Motor neuron (in vitro differentiated cells): ENCODE measurements around the gene C10orf71. TPM values are rescaled to one million over a fixed set of nuclear protein-coding genes. Genes with fewer than 3 reads are reported as not detected.

Experiments used
- ATAC-seq, 8 experiments: fragments of 200-7000 bp; cut with Tn5 transposase; replicated peaks in 6 of 8; 2 replicates each; pipeline ENCODE4 v1.8.0; 2021; ENCODE audit warnings: mild to moderate bottlenecking in 8 of 8, moderate library complexity in 8 of 8
- H3K27ac ChIP-seq, 2 donors: fragments of 250-450 bp; sonication (Bioruptor Pico); 2 replicates each; pipeline ENCODE4 v1.9.0; 2021; ENCODE audit warnings: antibody characterized with exemption in 2 of 2, mild to moderate bottlenecking in 2 of 2, moderate library complexity in 1 of 2
- H3K4me1 ChIP-seq, 2 donors: fragments of 250-450 bp; sonication (Bioruptor Pico); replicated peaks in 1 of 2; 2 replicates each; pipeline ENCODE4 v1.6.1; 2021; ENCODE audit warnings: antibody characterized with exemption in 2 of 2, mild to moderate bottlenecking in 2 of 2, moderate library complexity in 1 of 2
- H3K4me3 ChIP-seq, 5 donors: fragments of 250-450 bp; sonication (Bioruptor Pico); 2 replicates each; pipeline ENCODE4 v1.9.0; 2021; ENCODE audit warnings: antibody characterized with exemption in 5 of 5, mild to moderate bottlenecking in 5 of 5, moderate library complexity in 4 of 5
- WGBS, 10 experiments: fragments of 450-650 bp; shearing (Covaris generic); methylation state at CpG; one replicate each; pipeline ENCODE4 v1.0.0; 2022; 5-methylcytosine and 5-hydroxymethylcytosine counted together
- in situ Hi-C, 9 experiments: fragments of 400-800 bp; cut with MboI; loops; one replicate each; pipeline ENCODE4 v1.15.0; 2021; ENCODE audit warnings: low sequenced_read_pairs in 9 of 9, low pct_unique_long_range_greater_than_20kb in 2 of 9; ENCODE audit not compliant: unreplicated experiment in 9 of 9
- total RNA-seq, 8 experiments: library from RNA; unstranded; fragments of 300-600 nt; gene quantifications; 2 replicates each; pipeline versions ENCODE4 v1.2.3 to v1.2.4, GENCODE V29; 2022

Gene C10orf71
- total RNA-seq, 8 experiments from 2014 or later: 0.04 to 1.6 (median 0.22) TPM; not detected in 2

- in situ Hi-C loops: no loop called here
- Histone ChIP-seq H3K4me1 (no peaks in the 10 kb centered on the region), H3K27ac (no peak overlapping the region), H3K4me3 (no peak overlapping the region)
- no peak for ATAC-seq
- 33 to 100% (median 66%) methylated on average over 2 to 3 of the region's 3 CpGs; no CpG with 5 or more reads in 1 of the 10 experiments for WGBS, 10 experiments
Measured at GRCh38 chr10:49263591-49263990, 35.4 kb upstream of the C10orf71 start.

DNA sequence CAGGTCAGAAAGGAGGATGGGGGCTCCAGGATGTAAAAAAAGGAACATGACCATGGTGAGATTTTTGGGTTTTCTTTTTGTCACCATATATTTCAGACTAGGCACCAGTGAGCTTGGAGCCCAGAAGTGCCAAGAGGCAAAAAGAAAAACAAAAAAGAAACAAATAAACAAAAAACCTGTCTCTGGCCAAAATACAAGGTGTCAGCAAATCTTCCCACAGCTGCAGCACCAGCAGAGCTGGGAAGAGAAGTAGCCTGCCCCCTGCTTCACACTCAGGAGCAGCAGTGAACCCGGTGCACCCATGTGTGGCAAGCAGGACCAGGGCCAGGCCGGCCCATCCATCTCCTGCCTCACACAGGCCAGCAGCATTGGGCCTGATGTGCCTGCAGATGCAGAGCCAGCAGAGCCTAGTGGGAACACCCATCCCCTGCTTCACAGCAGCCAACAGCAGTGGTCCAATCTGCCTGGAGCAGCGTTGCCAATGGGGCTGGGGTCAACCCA, 34.7 kb upstream of the C10orf71 start:
- no peak overlapping the region for H3K27ac ChIP-seq
- no peak overlapping the region for H3K4me3 ChIP-seq
- H3K4me1 ChIP-seq: no peaks in the 10 kb centered on the region
- 83 to 100% (median 90%) methylated on average over 1 to 2 of the region's 3 CpGs; no CpG with 5 or more reads in 7 of the 10 experiments for WGBS, 10 experiments
- no peak for ATAC-seq
- in situ Hi-C loops: no loop called here

DNA sequence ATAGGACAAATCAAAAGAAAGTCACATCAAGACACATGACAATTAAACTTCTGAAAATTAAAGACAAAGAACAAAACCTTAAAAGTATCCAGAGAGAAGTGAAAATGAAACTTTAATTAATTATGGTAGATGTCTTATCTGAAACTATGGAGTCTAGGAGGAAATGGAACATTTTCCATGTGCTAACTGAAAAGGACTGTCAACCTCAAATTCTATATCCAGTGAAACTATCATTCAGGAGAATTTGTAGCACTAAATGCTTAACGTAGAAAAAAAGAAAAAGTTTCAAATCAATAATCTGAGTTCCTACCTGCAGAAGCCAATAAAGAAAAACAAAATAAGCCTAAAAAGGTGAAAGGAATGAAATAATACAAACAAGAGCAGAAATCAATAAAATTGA, 33.1 kb upstream of the C10orf71 start:
- H3K4me3 ChIP-seq: no peak overlapping the region
- no peak for ATAC-seq
- H3K27ac ChIP-seq: no peak overlapping the region
- in situ Hi-C loops: no loop called here
- no peaks in the 10 kb centered on the region for H3K4me1 ChIP-seq
- 10 to 100% (median 71%) methylated on average over 1 of the region's 1 CpG for WGBS, 10 experiments

DNA sequence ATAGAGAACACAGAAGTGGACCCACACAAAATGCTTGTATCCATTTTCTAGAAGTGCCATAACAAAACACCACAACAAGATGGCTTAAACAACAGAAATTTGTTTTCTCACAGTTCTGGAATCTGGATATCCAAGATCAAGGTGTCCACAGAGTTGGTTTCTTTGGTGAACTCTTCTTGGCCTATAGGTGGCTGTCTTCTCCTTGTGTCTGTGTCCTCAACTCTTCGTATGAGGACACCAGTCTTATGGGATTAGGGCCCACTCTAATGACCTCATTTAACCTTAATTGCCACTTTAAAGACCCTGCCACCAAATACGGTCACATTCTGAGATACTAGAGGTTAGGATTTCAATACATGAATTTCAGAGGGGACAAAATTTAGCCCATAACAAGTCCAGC, 30.8 kb upstream of the C10orf71 start:
- Histone ChIP-seq H3K4me3 (no peak overlapping the region), H3K27ac (no peak overlapping the region), H3K4me1 (no peaks in the 10 kb centered on the region)
- in situ Hi-C loops: no loop called here
- WGBS, 10 experiments: 14 to 90% (median 72%) methylated on average over 1 to 2 of the region's 2 CpGs; no CpG with 5 or more reads in 2 of the 10 experiments
- no peak for ATAC-seq

GRCh38 chr10:49269523-49269922, 29.4 kb upstream of the C10orf71 start:
- ATAC-seq: no peak
- no peak overlapping the region for H3K27ac ChIP-seq
- in situ Hi-C loops: no loop called here
- 60 to 83% (median 76%) methylated on average over 1 of the region's 1 CpG; no CpG with 5 or more reads in 6 of the 10 experiments for WGBS, 10 experiments
- no peaks in the 10 kb centered on the region for H3K4me1 ChIP-seq
- no peak overlapping the region for H3K4me3 ChIP-seq

DNA sequence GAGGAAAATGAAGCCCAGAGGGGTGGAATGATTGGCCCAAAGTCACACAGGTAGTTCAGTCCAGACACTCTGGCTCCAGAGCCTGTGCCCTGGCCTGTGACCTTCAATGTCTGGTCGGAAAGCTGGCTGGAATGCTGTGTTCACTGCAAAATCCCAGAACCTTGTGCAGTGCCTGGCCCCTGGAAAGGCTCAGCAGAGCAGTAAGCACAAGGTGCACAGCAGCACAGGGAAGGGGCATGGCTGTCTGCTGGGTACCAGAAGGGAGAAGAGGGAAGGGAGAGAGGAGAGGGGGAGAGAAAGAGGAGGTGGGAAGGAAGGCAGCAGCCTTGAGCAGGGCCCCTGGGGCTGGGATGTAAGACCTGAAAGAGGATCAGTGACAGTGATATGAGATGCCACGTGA, 28.4 kb upstream of the C10orf71 start:
- Histone ChIP-seq H3K4me1 (no peaks in the 10 kb centered on the region), H3K4me3 (no peak overlapping the region), H3K27ac (no peak overlapping the region)
- in situ Hi-C loops: no loop called here
- ATAC-seq: no peak
- 0 to 63% (median 33%) methylated on average over 1 to 2 of the region's 2 CpGs; no CpG with 5 or more reads in 3 of the 10 experiments for WGBS, 10 experiments

- in situ Hi-C loops: no loop called here
- 80 to 95% (median 90%) methylated on average over 1 to 4 of the region's 11 CpGs; no CpG with 5 or more reads in 7 of the 10 experiments for WGBS, 10 experiments
- Histone ChIP-seq H3K4me1 (no peaks in the 10 kb centered on the region), H3K4me3 (no peak overlapping the region), H3K27ac (peak overlapping the region in 1 of 2 donors; percentile 11)
- ATAC-seq: no peak
Measured at GRCh38 chr10:49271346-49271745, 27.6 kb upstream of the C10orf71 start.

DNA sequence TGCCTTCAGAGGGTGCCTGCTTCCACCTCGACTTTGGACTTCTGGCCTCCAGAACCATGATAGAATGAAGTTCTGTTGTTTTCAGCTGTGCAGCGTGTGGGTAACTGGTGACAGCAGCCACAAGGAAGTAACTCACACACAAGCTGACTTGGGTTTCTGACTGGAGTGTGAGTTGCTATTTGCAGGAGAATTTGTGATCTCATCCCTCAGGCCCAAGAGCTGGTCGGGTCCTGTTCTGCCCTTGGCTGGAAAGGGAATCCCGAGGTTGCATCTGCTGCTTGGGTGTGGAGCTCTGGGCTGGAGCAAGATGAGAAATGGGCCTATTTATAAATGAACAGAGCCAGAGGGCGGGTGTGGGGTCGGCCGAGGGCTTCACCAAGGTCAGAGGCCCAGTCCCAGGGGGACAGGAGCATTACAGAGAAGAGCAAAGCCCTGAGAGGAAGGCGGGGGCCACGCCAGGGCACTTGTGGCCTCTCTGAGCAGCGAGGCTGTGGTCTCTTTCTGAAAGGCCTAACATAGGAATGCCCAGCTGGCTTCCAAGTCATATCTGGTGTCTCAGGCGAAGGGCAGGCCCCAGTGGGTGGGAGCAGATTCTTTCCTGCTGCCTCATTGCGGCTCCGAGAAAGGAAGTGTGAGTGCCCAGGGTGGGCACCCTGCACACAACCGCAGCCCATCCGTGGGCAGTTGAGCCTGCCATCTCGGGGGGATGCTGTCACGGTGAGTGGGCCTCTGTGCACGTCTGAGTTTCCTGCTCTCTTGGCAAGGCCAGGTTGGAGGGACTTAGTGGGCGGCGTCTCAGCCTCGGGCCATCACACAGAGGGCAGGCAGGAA, 26.5 kb upstream of the C10orf71 start:
- ATAC-seq: peak in 6 of 8 experiments; percentile 11 to 91 (median 58)
- Histone ChIP-seq H3K4me1 (no peaks in the 10 kb centered on the region), H3K4me3 (no peak overlapping the region), H3K27ac (no peak overlapping the region)
- 0 to 80% (median 71%) methylated on average over 1 to 11 of the region's 21 CpGs; no CpG with 5 or more reads in 1 of the 10 experiments for WGBS, 10 experiments
- in situ Hi-C loops: no loop called here

GRCh38 chr10:49273082-49273465, 25.9 kb upstream of the C10orf71 start:
- in situ Hi-C loops: no loop called here
- H3K27ac ChIP-seq: no peak overlapping the region

GRCh38 chr10:49273626-49274025, 25.3 kb upstream of the C10orf71 start:
- Histone ChIP-seq H3K4me1 (no peaks in the 10 kb centered on the region), H3K27ac (no peak overlapping the region), H3K4me3 (no peak overlapping the region)
- no peak for ATAC-seq
- 60 to 100% (median 89%) methylated on average over 2 to 8 of the region's 8 CpGs; no CpG with 5 or more reads in 3 of the 10 experiments for WGBS, 10 experiments
- in situ Hi-C loops: no loop called here

More at GRCh38 chr10:49273082-49273465, 25.9 kb upstream of the C10orf71 start:
- Histone ChIP-seq H3K4me1 (no peaks in the 10 kb centered on the region), H3K4me3 (no peak overlapping the region)
- ATAC-seq: peak in 2 of 8 experiments; percentile 38 to 45
- no CpG with 5 or more reads among the region's 1 CpG for WGBS, 10 experiments

GRCh38 chr10:49274886-49275285, 24.1 kb upstream of the C10orf71 start:
- ATAC-seq: no peak
- Histone ChIP-seq H3K4me3 (no peak overlapping the region), H3K4me1 (no peaks in the 10 kb centered on the region), H3K27ac (no peak overlapping the region)
- in situ Hi-C loops: no loop called here
- WGBS, 10 experiments: 50 to 82% (median 63%) methylated on average over 1 to 6 of the region's 6 CpGs; no CpG with 5 or more reads in 4 of the 10 experiments

DNA sequence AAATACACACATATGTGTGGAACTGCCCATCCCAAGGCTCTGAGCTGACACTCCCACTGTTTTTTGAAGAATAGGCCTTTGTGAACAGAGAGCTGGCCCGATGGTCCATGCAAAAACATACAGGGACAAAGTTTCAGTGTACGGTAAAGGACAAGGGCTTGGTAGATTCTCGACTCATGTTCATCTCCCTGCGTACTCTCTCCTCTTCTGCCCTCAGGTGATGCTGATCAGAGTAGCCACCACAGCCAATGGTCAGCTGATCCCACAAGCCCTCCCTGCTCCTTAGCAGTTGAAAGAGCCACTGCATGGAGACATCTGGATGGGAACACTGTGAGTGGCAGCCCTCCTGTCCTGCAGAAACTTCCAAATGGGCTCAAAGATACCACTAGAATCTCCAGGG, 23.1 kb upstream of the C10orf71 start:
- in situ Hi-C loops: no loop called here
- ATAC-seq: no peak
- WGBS, 10 experiments: 40 to 100% (median 87%) methylated on average over 1 to 3 of the region's 4 CpGs; no CpG with 5 or more reads in 7 of the 10 experiments
- Histone ChIP-seq H3K27ac (no peak overlapping the region), H3K4me3 (no peak overlapping the region), H3K4me1 (no peaks in the 10 kb centered on the region)

DNA sequence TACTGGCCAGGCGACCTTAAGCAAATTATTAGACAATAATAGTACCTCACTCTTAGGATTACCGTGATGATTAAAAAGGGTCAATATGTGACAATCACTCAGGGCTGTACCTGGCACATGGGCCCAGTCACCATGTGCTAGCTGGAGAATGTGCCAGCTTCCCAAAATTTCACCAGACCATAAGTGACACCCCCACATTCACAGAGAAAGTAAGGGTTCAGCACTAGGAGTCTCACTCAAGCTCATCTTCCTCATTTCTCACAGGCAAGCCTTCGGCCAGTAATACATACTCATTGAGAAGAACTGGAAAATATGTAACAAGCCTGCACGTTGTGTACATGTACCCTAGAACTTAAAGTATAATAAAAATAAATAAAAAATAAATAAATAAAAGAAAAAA, 22.4 kb upstream of the C10orf71 start:
- no peaks in the 10 kb centered on the region for H3K4me1 ChIP-seq
- ATAC-seq: no peak
- no peak overlapping the region for H3K4me3 ChIP-seq
- no peak overlapping the region for H3K27ac ChIP-seq
- 20 to 100% (median 81%) methylated on average over 1 to 2 of the region's 4 CpGs; no CpG with 5 or more reads in 2 of the 10 experiments for whole genome bisulfite sequencing, 10 experiments
- in situ Hi-C loops: no loop called here
